ENCODE results near the gene OSGIN1. TPM values are rescaled to one million over a fixed set of nuclear protein-coding genes. Genes with fewer than 3 reads are reported as not detected.

The OSGIN1 gene
- total and polyA plus RNA-seq, 2 donors (not counting 1 experiment from before 2014, with no cell fraction given): 0.85 to 1.8 TPM

DNA sequence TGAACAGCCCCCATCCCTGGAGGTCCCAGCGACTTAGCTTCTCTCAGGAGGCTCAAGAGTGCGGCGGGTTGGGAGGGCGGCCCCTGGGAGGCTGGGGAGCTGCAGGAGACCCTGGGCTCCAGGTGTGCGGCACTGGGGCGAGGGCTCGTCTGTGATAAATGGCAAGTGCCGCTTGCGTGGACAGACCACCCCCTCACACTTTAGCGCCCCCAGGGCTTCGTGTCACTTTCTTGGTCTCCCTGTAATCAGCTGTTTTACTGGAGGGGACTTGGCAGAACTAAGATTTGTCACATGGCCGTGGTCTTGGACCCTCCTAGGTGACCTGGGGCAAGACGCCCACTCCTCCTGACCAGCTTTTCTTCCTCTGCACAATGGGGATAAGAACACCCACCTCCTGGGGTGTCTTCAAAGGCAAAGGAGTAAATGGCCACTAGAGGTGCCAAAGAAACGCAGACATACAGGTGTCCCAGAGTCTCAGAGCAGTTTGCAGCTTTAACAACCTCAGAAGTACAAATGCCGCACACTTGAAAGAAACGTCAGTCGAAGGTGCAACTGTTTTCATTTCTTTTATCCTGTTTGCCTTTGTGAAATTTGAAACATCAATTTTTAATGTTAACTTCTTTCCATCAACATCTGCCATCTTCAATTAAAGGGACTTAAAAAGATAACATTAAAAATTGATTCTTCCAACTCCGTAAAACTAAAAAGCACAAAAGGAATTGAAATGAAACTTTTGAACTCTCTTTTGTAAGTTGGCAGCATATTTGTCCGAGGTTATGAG lies 946 bp downstream of the OSGIN1 start:
- peaks cover 17% of the 10 kb centered on the region for H3K27me3 Mint-ChIP-seq
- H3K9me3 Mint-ChIP-seq (ENCODE audit: insufficient read depth): no peaks in the 10 kb centered on the region
- Histone ChIP-seq H3K4me2 (replicated peaks; ENCODE audit: low read depth, low read length, poor library complexity, severe bottlenecking) (peak overlapping the region; percentile 73), H3K9me3 (ENCODE audit: control extremely low read depth in 1 of 3, control insufficient read depth in 2 of 3, insufficient read depth in 1 of 3, low read length in 2 of 3) (peaks cover 0 to 7% (median 0%) of the 10 kb centered on the region in 3 donors), H4K20me1 (ENCODE audit: control insufficient read depth, insufficient read depth, low read length, poor library complexity, severe bottlenecking) (no peaks in the 10 kb centered on the region), H3K9ac (ENCODE audit: low read length) (no peak overlapping the region), H3K27ac (ENCODE audit: low read length in 2 of 2) (no peak overlapping the region), H3K79me2 (ENCODE audit: control insufficient read depth, insufficient read depth, low read length) (no peaks in the 10 kb centered on the region), H3K27me3 (replicated peaks in 1 of 4; ENCODE audit: control extremely low read depth in 1 of 4, control insufficient read depth in 3 of 4, insufficient read depth in 4 of 4, low read length in 3 of 4) (peaks cover 0 to 44% (median 10%) of the 10 kb centered on the region in 4 experiments), H3K4me1 (ENCODE audit: control insufficient read depth in 2 of 2, insufficient read depth in 2 of 2, low read length in 2 of 2) (peaks cover 12 to 13% of the 10 kb centered on the region in 2 donors), H3K4me3 (ENCODE audit: control extremely low read depth in 1 of 5, extremely low read depth in 1 of 5, insufficient read depth in 1 of 5, low read depth in 2 of 5, low read length in 4 of 5) (no peak overlapping the region), H3K36me3 (replicated peaks in 1 of 2; ENCODE audit: control extremely low read depth in 1 of 2, control insufficient read depth in 1 of 2, extremely low read depth in 1 of 2, insufficient read depth in 2 of 2, low read length in 1 of 2) (no peaks in the 10 kb centered on the region), H2AFZ (ENCODE audit: insufficient read depth, low read depth, low read length, poor library complexity, severe bottlenecking) (no peak overlapping the region)
- TF ChIP-seq, protein P1, sequence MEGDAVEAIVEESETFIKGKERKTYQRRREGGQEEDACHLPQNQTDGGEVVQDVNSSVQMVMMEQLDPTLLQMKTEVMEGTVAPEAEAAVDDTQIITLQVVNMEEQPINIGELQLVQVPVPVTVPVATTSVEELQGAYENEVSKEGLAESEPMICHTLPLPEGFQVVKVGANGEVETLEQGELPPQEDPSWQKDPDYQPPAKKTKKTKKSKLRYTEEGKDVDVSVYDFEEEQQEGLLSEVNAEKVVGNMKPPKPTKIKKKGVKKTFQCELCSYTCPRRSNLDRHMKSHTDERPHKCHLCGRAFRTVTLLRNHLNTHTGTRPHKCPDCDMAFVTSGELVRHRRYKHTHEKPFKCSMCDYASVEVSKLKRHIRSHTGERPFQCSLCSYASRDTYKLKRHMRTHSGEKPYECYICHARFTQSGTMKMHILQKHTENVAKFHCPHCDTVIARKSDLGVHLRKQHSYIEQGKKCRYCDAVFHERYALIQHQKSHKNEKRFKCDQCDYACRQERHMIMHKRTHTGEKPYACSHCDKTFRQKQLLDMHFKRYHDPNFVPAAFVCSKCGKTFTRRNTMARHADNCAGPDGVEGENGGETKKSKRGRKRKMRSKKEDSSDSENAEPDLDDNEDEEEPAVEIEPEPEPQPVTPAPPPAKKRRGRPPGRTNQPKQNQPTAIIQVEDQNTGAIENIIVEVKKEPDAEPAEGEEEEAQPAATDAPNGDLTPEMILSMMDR (IDR thresholded peaks at IDR 0.05): peak; percentile 47
- TF ChIP-seq EZH2 (IDR thresholded peaks at IDR 0.05; ENCODE audit: borderline replicate concordance, insufficient read depth, low read depth, low read length, poor library complexity, severe bottlenecking): no peak
- POLR2A ChIA-PET: no interaction called here
- CTCF ChIA-PET: interaction anchor here (0.7 to 1.9 kb wide), 4 partner anchors 25 to 233 kb away, joined by 3 to 5 read pairs (median 4); partner anchors contain the start of genes MBTPS1 and TAF1C
- peak; percentile 37 for ATAC-seq (ENCODE audit: low read depth)
- H3K27ac Mint-ChIP-seq: no peak overlapping the region
- H3K4me1 Mint-ChIP-seq: peaks cover 12% of the 10 kb centered on the region
- 59% methylated on average over 6 of the region's 19 CpGs for WGBS (ENCODE audit: insufficient coverage)
- peak overlapping the region; percentile 76 for H3K4me3 Mint-ChIP-seq
- DNase-seq: no peak
- intact Hi-C loops (cut with micrococcal nuclease): loop anchor here (1.0 kb wide), 1 partner anchor 56 kb away; no protein-coding TSS in a partner anchor

DNA sequence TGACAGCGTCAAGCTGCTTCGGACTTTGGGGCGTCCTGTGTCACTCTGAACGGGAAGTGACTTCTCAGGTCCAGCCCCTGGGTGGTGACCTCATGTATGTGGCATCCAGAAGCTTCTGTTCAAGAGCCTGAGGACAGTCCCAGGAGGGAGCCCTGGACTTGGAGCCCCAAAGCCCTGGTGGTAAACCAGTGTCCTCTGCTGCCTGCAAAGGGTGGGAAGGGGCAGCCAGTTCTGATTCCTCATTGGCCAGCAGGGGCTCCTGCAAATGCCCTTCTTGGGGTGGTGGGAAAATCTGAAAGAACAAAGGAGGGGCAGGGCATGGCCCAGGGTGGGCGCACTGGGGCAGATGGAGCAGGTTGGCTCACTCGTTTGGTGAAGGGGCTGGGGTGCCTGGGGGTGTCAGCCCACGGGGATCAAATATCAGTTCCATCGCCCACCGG lies 1.6 kb downstream of the OSGIN1 start:
- Histone ChIP-seq H3K4me3 (ENCODE audit: control extremely low read depth in 1 of 5, extremely low read depth in 1 of 5, insufficient read depth in 1 of 5, low read depth in 2 of 5, low read length in 4 of 5) (no peak overlapping the region), H3K36me3 (replicated peaks in 1 of 2; ENCODE audit: control extremely low read depth in 1 of 2, control insufficient read depth in 1 of 2, extremely low read depth in 1 of 2, insufficient read depth in 2 of 2, low read length in 1 of 2) (no peaks in the 10 kb centered on the region), H4K20me1 (ENCODE audit: control insufficient read depth, insufficient read depth, low read length, poor library complexity, severe bottlenecking) (no peaks in the 10 kb centered on the region), H3K4me2 (replicated peaks; ENCODE audit: low read depth, low read length, poor library complexity, severe bottlenecking) (no peak overlapping the region), H3K9ac (ENCODE audit: low read length) (no peak overlapping the region), H3K9me3 (ENCODE audit: control extremely low read depth in 1 of 3, control insufficient read depth in 2 of 3, insufficient read depth in 1 of 3, low read length in 2 of 3) (peaks cover 0 to 7% (median 0%) of the 10 kb centered on the region in 3 donors), H3K4me1 (ENCODE audit: control insufficient read depth in 2 of 2, insufficient read depth in 2 of 2, low read length in 2 of 2) (peaks cover 12 to 13% of the 10 kb centered on the region in 2 donors), H3K27me3 (replicated peaks in 1 of 4; ENCODE audit: control extremely low read depth in 1 of 4, control insufficient read depth in 3 of 4, insufficient read depth in 4 of 4, low read length in 3 of 4) (peaks cover 0 to 44% (median 10%) of the 10 kb centered on the region in 4 experiments), H3K27ac (ENCODE audit: low read length in 2 of 2) (no peak overlapping the region), H2AFZ (ENCODE audit: insufficient read depth, low read depth, low read length, poor library complexity, severe bottlenecking) (no peak overlapping the region), H3K79me2 (ENCODE audit: control insufficient read depth, insufficient read depth, low read length) (no peaks in the 10 kb centered on the region)
- H3K4me3 Mint-ChIP-seq: no peak overlapping the region
- H3K4me1 Mint-ChIP-seq: peaks cover 12% of the 10 kb centered on the region
- ChIA-PET POLR2A (no interaction called here), CTCF (interaction anchor here (1.9 kb wide), 1 partner anchor 127 kb away, joined by 5 read pairs; no protein-coding TSS in a partner anchor)
- no peak for ATAC-seq (ENCODE audit: low read depth)
- peaks cover 17% of the 10 kb centered on the region for H3K27me3 Mint-ChIP-seq
- WGBS (ENCODE audit: insufficient coverage): 63% methylated on average over 8 of the region's 9 CpGs
- H3K9me3 Mint-ChIP-seq (ENCODE audit: insufficient read depth): no peaks in the 10 kb centered on the region
- no peak overlapping the region for H3K27ac Mint-ChIP-seq
- TF ChIP-seq, protein P1 (IDR thresholded peaks at IDR 0.05): no peak
- TF ChIP-seq EZH2 (IDR thresholded peaks at IDR 0.05; ENCODE audit: borderline replicate concordance, insufficient read depth, low read depth, low read length, poor library complexity, severe bottlenecking): no peak
- no peak for DNase-seq
- intact Hi-C loops (cut with micrococcal nuclease): loop anchor here (5.0 kb wide), 2 partner anchors 113 to 233 kb away; partner anchors contain the start of gene TAF1C

All from B cell (primary cell).